Kidney (tissue), 14 donors: Measurements from ENCODE around the gene MAP2K6. TPM values are rescaled to one million over a fixed set of nuclear protein-coding genes. Genes with fewer than 3 reads are reported as not detected.

Experiments used
- DNase-seq, 5 donors: peaks; one replicate each; pipeline ENCODE4 v3.0.0-alpha.2; 2013 to 2020
- FAIRE-seq: peaks from 2 replicates; lab custom pipeline; 2012; peaks lifted over from hg19 to GRCh38; lab: Jason Lieb, UNC
- H3K27ac ChIP-seq, 2 donors: one replicate each; pipeline ENCODE4 v1.7.0; 2013; ENCODE audit warnings: low read depth in 2 of 2, low read length in 2 of 2, inconsistent platforms in 1 of 2
- H3K27me3 ChIP-seq: one replicate; pipeline ENCODE4 v1.7.1; 2013; ENCODE audit warnings: low read length, inconsistent platforms; ENCODE audit not compliant: control insufficient read depth, insufficient read depth
- H3K36me3 ChIP-seq, 3 donors: one replicate each; pipeline versions ENCODE4 v1.7.0 to v1.7.1; 2013; ENCODE audit warnings: low read length in 3 of 3, control low read depth in 1 of 3, inconsistent platforms in 1 of 3; ENCODE audit not compliant: insufficient read depth in 3 of 3, control insufficient read depth in 2 of 3
- H3K4me1 ChIP-seq, 3 donors: one replicate each; pipeline versions ENCODE4 v1.7.0 to v1.7.1; 2013; ENCODE audit warnings: low read length in 3 of 3, inconsistent platforms in 1 of 3, low read depth in 1 of 3; ENCODE audit not compliant: control insufficient read depth in 2 of 3, insufficient read depth in 2 of 3
- H3K4me3 ChIP-seq, 3 donors: one replicate each; pipeline versions ENCODE4 v1.7.0 to v1.8.1; 2013; ENCODE audit warnings: low read length in 3 of 3, control low read depth in 1 of 3, inconsistent platforms in 1 of 3
- H3K9ac ChIP-seq, 3 donors: one replicate each; pipeline versions ENCODE4 v1.7.0 to v1.7.1; 2013; ENCODE audit warnings: low read length in 3 of 3, control low read depth in 1 of 3, inconsistent platforms in 1 of 3
- H3K9me3 ChIP-seq, 3 donors: one replicate each; pipeline versions ENCODE4 v1.7.0 to v1.7.1; 2013; ENCODE audit warnings: low read length in 3 of 3, control low read depth in 1 of 3, inconsistent platforms in 1 of 3; ENCODE audit not compliant: control insufficient read depth in 2 of 3, insufficient read depth in 1 of 3
- CTCF ChIP-seq: IDR thresholded peaks from 3 replicates; pipeline ENCODE4 v1.5.1; 2012; ENCODE audit warnings: mild to moderate bottlenecking, moderate library complexity, borderline replicate concordance; ENCODE audit not compliant: insufficient read depth; ENCODE audit errors: extremely low read depth
- intact Hi-C: fragments of 100-400 bp; cut with DNase I; formaldehyde crosslinking; loops from one replicate; pipeline ENCODE4 v1.11.1; 2022
- polyA plus RNA-seq: library from polyadenylated mRNA; stranded (reverse); fragments of 350-450 nt; fragmentation: Illumina TruSeq; extraction: RNeasy Lipid Tissue Mini Kit (QIAGEN cat#74804); gene quantifications from one replicate; pipeline ENCODE4 v1.2.3, GENCODE V29; 2014; ENCODE audit warnings: low read depth, low replicate concordance; ENCODE audit not compliant: insufficient read depth
- total RNA-seq: library from RNA; stranded (reverse); fragmentation: NEBNext Ultra II Directional; extraction: Animal tissue kit (Norgen Biotek cat#: 25700); gene quantifications from one replicate; pipeline ENCODE4 v1.2.1, GENCODE V29; 2021
- donor health status: control.
- donor health status: control.
- donor health status: control.
- donor health status: control.
- donor health status: control.
- donor health status: DM: yes; HTN: yes; CAD: no.
- donor health status: Normal renal cell carcinoma (clear cell type).

Gene MAP2K6
- total and polyA plus RNA-seq, 2 donors from 2014 or later = 8.6 to 10.2 TPM

GRCh38 chr17:69473841-69474831, 59.6 kb downstream of the MAP2K6 start:
- no peak for TF ChIP-seq CTCF
- no peak overlapping the region for H3K27ac ChIP-seq
- DNase-seq (no peak), FAIRE-seq (no peak)
- H3K9me3 ChIP-seq = no peaks in the 10 kb centered on the region
- H3K4me1 ChIP-seq = no peaks in the 10 kb centered on the region
- H3K36me3 ChIP-seq = no peaks in the 10 kb centered on the region
- intact Hi-C loops = no loop called here
- no peak overlapping the region for H3K9ac ChIP-seq
- H3K4me3 ChIP-seq = no peak overlapping the region
- no peaks in the 10 kb centered on the region for H3K27me3 ChIP-seq

- H3K4me3 ChIP-seq = no peak overlapping the region
- no peaks in the 10 kb centered on the region for H3K36me3 ChIP-seq
- no peak for DNase-seq
- no peak overlapping the region for H3K27ac ChIP-seq
- H3K27me3 ChIP-seq = no peaks in the 10 kb centered on the region
- H3K9me3 ChIP-seq = no peaks in the 10 kb centered on the region
- no peak for FAIRE-seq
- no peak for TF ChIP-seq CTCF
- H3K4me1 ChIP-seq = no peaks in the 10 kb centered on the region
- H3K9ac ChIP-seq = no peak overlapping the region
- intact Hi-C loops = no loop called here
These were observed 62.9 kb downstream of the MAP2K6 start for GRCh38 chr17:69477204-69477902.

GRCh38 chr17:69477903-69478266, 63.4 kb downstream of the MAP2K6 start:
- Histone ChIP-seq H3K9me3 (no peaks in the 10 kb centered on the region), H3K9ac (no peak overlapping the region), H3K4me3 (no peak overlapping the region), H3K27ac (no peak overlapping the region), H3K36me3 (no peaks in the 10 kb centered on the region), H3K4me1 (no peaks in the 10 kb centered on the region), H3K27me3 (no peaks in the 10 kb centered on the region)
- intact Hi-C loops = no loop called here
- no peak for TF ChIP-seq CTCF
- FAIRE-seq (no peak), DNase-seq (no peak)
